A673 (cell line): ENCODE data around the gene PACRG. TPM values are rescaled to one million over a fixed set of nuclear protein-coding genes. Genes with fewer than 3 reads are reported as not detected.

Experiments
- BruUV-seq: library from RNA; stranded (reverse); fragments of 400-500 nt; replicated peaks from 2 replicates; lab custom pipeline; 2021; lab: Mats Ljungman, UMichigan
- CTCF ChIA-PET: fragments of 300-600 bp; sonication (Branson Sonifier 250); formaldehyde crosslinking; loops from one replicate; lab custom pipeline; 2022; ENCODE audit warnings: antibody characterized with exemption; lab: Charles Lee
- POLR2A ChIA-PET: fragments of 300-600 bp; sonication (Branson Sonifier 250); formaldehyde crosslinking; loops from one replicate; lab custom pipeline; 2022; ENCODE audit warnings: antibody characterized with exemption; ENCODE audit not compliant: low non-redundant PET; lab: Charles Lee
- DNase-seq: peaks from one replicate; pipeline ENCODE4 v3.0.0-alpha.2; 2015; ENCODE audit warnings: low spot score
- H3K27ac ChIP-seq: fragments of 200-600 bp; sonication (generic); 2 replicates; pipeline ENCODE4 v1.5.1; 2016; ENCODE audit warnings: mixed run types, low read depth, mild to moderate bottlenecking, mixed read lengths, antibody characterized with exemption, low read length; ENCODE audit not compliant: poor library complexity, severe bottlenecking
- H3K27me3 ChIP-seq: fragments of 200-600 bp; sonication (generic); replicated peaks from 2 replicates; pipeline ENCODE4 v1.6.1; 2017; ENCODE audit warnings: mixed run types, low read depth, mild to moderate bottlenecking, mixed read lengths, antibody characterized with exemption, low read length; ENCODE audit not compliant: insufficient read depth, poor library complexity
- H3K36me3 ChIP-seq: fragments of 200-600 bp; sonication (generic); 2 replicates; pipeline ENCODE4 v1.6.1; 2016; ENCODE audit warnings: mixed run types, mild to moderate bottlenecking, mixed read lengths, antibody characterized with exemption, low read length; ENCODE audit not compliant: insufficient read depth, poor library complexity, severe bottlenecking
- H3K4me1 ChIP-seq: fragments of 200-600 bp; sonication (generic); 2 replicates; pipeline ENCODE4 v1.6.1; 2017; ENCODE audit warnings: mixed run types, mild to moderate bottlenecking, mixed read lengths, antibody characterized with exemption, low read length; ENCODE audit not compliant: insufficient read depth, poor library complexity, severe bottlenecking
- H3K4me3 ChIP-seq: fragments of 200-600 bp; sonication (generic); 2 replicates; pipeline ENCODE4 v1.5.1; 2016; ENCODE audit warnings: low read depth, mixed run types, mild to moderate bottlenecking, mixed read lengths, low read length; ENCODE audit not compliant: poor library complexity, severe bottlenecking
- H3K9me3 ChIP-seq: fragments of 200-600 bp; sonication (generic); 2 replicates; pipeline ENCODE4 v1.6.1; 2016; ENCODE audit warnings: mixed run types, low read depth, mild to moderate bottlenecking, mixed read lengths, antibody characterized with exemption, low read length; ENCODE audit not compliant: poor library complexity, severe bottlenecking
- CTCF ChIP-seq: fragments of 300-800, 200-600 bp; sonication (generic); conservative IDR thresholded peaks from 2 replicates; pipeline ENCODE4 v1.5.1; 2017; ENCODE audit warnings: low read depth, mild to moderate bottlenecking, antibody characterized with exemption, low read length, moderate library complexity, mixed read lengths
- EZH2 ChIP-seq: fragments of 200-600 bp; sonication (generic); IDR thresholded peaks from 2 replicates; pipeline ENCODE4 v1.6.1; 2017; ENCODE audit warnings: borderline replicate concordance, low read depth, mild to moderate bottlenecking, mixed read lengths, antibody characterized with exemption, low read length; ENCODE audit not compliant: poor library complexity, severe bottlenecking
- intact Hi-C: fragments of 100-400 bp; cut with micrococcal nuclease; formaldehyde crosslinking; loops from one replicate; pipeline ENCODE4 v1.10.0; 2022; ENCODE audit not compliant: unreplicated experiment
- total RNA-seq: library from RNA; stranded (reverse); gene quantifications from 2 replicates; pipeline ENCODE4 v1.2.3, GENCODE V29; 2021

The PACRG gene
- total RNA-seq, 1 experiment from 2014 or later: not detected

GRCh38 chr6:163320804-163321203, 593.0 kb downstream of the PACRG start:
- TF ChIP-seq CTCF (no peak), EZH2 (no peak)
- POLR2A ChIA-PET: no interaction called here
- CTCF ChIA-PET: no interaction called here
- H3K36me3 ChIP-seq: no peaks in the 10 kb centered on the region
- no peaks in the 10 kb centered on the region for H3K4me1 ChIP-seq
- no peak overlapping the region for H3K4me3 ChIP-seq
- no peaks in the 10 kb centered on the region for H3K9me3 ChIP-seq
- intact Hi-C loops: no loop called here
- BruUV-seq: no TSS peak
- H3K27me3 ChIP-seq: no peaks in the 10 kb centered on the region
- no peak overlapping the region for H3K27ac ChIP-seq
- DNase-seq: no peak

- BruUV-seq: no TSS peak
- no peaks in the 10 kb centered on the region for H3K9me3 ChIP-seq
- intact Hi-C loops: no loop called here
- no peak overlapping the region for H3K4me3 ChIP-seq
- H3K27me3 ChIP-seq: no peaks in the 10 kb centered on the region
- no peaks in the 10 kb centered on the region for H3K36me3 ChIP-seq
- DNase-seq: no peak
- TF ChIP-seq CTCF (no peak), EZH2 (no peak)
- ChIA-PET CTCF (no interaction called here), POLR2A (no interaction called here)
- no peaks in the 10 kb centered on the region for H3K4me1 ChIP-seq
- H3K27ac ChIP-seq: no peak overlapping the region
Observed at GRCh38 chr6:163321717-163322116, 593.9 kb downstream of the PACRG start.

GRCh38 chr6:163323274-163323673, 595.5 kb downstream of the PACRG start:
- H3K9me3 ChIP-seq: no peaks in the 10 kb centered on the region
- POLR2A ChIA-PET: no interaction called here
- no peak for TF ChIP-seq EZH2
- TF ChIP-seq CTCF: no peak
- CTCF ChIA-PET: no interaction called here
- intact Hi-C loops: no loop called here
- no peaks in the 10 kb centered on the region for H3K27me3 ChIP-seq
- no TSS peak for BruUV-seq
- no peaks in the 10 kb centered on the region for H3K36me3 ChIP-seq
- no peak for DNase-seq
- H3K4me1 ChIP-seq: no peaks in the 10 kb centered on the region
- H3K27ac ChIP-seq: no peak overlapping the region
- no peak overlapping the region for H3K4me3 ChIP-seq
